Measurements from ENCODE around the gene XPO6.

Gene XPO6

DNA sequence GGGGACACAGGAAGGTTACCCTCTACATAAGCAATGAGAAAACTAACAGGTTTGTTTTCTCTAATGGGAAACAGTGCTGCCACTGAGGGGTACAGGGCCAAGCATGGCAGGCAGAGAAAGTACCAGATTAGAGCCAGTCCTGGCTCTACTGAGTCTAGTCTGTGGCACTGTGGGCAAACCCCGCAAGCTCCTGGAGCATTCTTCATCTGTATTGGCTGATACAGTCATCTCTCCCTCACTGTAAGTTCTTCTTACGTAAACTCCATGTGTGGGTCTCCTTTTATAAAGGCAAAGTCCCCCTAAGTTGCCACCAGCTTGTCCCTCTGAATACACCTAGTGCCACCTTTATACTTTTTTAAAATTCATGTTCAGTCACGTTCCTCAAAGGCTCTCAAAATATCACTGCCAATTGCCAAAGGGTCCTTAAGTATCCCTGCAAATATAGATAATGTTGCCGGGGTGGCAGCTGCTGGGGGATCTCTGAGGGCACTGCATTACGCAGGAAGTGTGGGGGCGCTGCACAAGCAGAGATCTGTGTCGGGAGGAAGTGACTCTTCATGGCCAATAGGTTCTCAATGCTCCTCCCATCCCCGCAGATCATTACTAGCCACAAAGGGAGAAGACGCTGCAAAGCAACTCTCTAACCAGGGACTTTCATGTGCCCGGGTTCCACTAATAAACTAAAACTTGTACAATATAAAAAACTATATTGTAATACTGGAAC, 18.8 kb downstream of the XPO6 start:
- no peak overlapping the region for H3K27ac ChIP-seq (ENCODE audit: extremely low read depth, low read depth, low read length)
- TF ChIP-seq ZNF426 (tag by site-specific recombination; IDR thresholded peaks at IDR 0.05) = no peak
- no peak for TF ChIP-seq ZNF155 (tag by site-specific recombination; IDR thresholded peaks at IDR 0.05)
- H3K36me3 ChIP-seq (ENCODE audit: control insufficient read depth in 2 of 2, insufficient read depth in 1 of 2, low read length in 2 of 2) = peaks cover 0 to 28% of the 10 kb centered on the region in 2 experiments; a peak in 2 of 3 replicates
- no peaks in the 10 kb centered on the region for H3K9me3 ChIP-seq (ENCODE audit: control insufficient read depth, insufficient read depth, low read depth, low read length)
- peaks cover 8% of the 10 kb centered on the region for H3K4me1 ChIP-seq (ENCODE audit: control insufficient read depth, insufficient read depth, low read length)
- CTCF ChIA-PET = no interaction called here
- POLR2A ChIA-PET = no interaction called here
- H3K4me3 ChIP-seq (ENCODE audit: low read depth, low read length) = no peak overlapping the region

DNA sequence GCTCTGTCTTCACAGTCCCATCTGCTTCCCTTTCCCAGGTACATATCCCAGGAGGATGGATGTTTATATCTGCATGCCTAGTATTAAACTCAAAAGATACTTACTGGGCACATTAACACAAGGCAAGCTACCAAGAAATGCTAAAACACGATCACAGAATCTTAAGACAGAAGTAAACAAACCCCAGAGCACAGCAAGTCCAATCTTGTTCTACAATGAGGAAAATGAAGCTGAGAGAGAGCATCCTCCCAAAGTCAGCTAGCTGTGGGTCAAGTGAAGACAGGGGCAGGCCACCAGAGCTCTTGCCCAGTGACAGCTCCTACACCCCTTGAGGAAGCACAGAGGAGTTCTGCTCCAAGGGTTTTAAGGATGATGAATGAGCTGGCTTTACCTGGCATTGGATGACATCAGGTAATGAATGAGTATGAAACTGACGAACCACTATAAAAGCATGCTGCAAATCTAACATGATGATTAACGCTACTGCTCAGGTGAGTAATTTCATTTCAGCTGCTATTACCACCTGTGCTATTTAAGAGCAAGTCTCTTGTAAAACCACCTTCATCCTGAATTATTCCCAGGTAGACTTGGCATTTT, 20.3 kb downstream of the XPO6 start:
- TF ChIP-seq ZBTB17 (tag by site-specific recombination; IDR thresholded peaks at IDR 0.05) = peak; percentile 84
- TF ChIP-seq ZNF843 (tag by site-specific recombination; IDR thresholded peaks at IDR 0.05) = no peak
- Histone ChIP-seq H3K4me1 (ENCODE audit: control insufficient read depth, insufficient read depth, low read length) (peaks cover 8% of the 10 kb centered on the region), H3K4me3 (ENCODE audit: low read depth, low read length) (no peak overlapping the region), H3K9me3 (ENCODE audit: control insufficient read depth, insufficient read depth, low read depth, low read length) (no peaks in the 10 kb centered on the region), H3K27ac (ENCODE audit: extremely low read depth, low read depth, low read length) (no peak overlapping the region), H3K36me3 (ENCODE audit: control insufficient read depth in 2 of 2, insufficient read depth in 1 of 2, low read length in 2 of 2) (peaks cover 0 to 25% of the 10 kb centered on the region in 2 experiments; a peak in 2 of 3 replicates)
- ChIA-PET POLR2A (no interaction called here), CTCF (interaction anchor here (0.6 kb wide), 1 partner anchor 100 kb away, joined by 3 read pairs; no protein-coding TSS in a partner anchor)

DNA sequence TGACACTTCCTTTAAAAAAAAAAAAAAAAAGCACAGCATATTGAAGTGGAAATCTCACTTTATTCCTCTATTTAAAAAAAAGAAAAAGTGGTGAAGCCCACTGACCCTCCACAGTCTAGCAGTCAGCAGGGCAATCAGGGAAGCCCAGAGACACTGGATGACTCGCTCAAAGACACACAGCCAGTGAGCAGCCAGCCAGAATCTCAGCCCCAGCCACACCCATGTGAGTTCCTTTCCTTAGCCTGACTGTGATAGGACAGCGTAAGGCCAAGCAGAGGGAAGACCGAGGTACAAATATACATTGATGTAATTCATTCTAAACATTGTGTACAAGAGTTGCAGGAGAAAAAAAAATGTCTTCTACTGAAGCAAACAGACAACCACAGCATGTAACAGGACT, 22.5 kb downstream of the XPO6 start:
- Histone ChIP-seq H3K4me1 (ENCODE audit: control insufficient read depth, insufficient read depth, low read length) (peaks cover 5% of the 10 kb centered on the region), H3K4me3 (ENCODE audit: low read depth, low read length) (no peak overlapping the region), H3K36me3 (ENCODE audit: control insufficient read depth in 2 of 2, insufficient read depth in 1 of 2, low read length in 2 of 2) (peaks cover 0 to 11% of the 10 kb centered on the region in 2 experiments; a peak in 2 of 3 replicates), H3K9me3 (ENCODE audit: control insufficient read depth, insufficient read depth, low read depth, low read length) (no peaks in the 10 kb centered on the region), H3K27ac (ENCODE audit: extremely low read depth, low read depth, low read length) (no peak overlapping the region)
- TF ChIP-seq, protein P1, sequence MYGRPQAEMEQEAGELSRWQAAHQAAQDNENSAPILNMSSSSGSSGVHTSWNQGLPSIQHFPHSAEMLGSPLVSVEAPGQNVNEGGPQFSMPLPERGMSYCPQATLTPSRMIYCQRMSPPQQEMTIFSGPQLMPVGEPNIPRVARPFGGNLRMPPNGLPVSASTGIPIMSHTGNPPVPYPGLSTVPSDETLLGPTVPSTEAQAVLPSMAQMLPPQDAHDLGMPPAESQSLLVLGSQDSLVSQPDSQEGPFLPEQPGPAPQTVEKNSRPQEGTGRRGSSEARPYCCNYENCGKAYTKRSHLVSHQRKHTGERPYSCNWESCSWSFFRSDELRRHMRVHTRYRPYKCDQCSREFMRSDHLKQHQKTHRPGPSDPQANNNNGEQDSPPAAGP (tag by site-specific recombination; IDR thresholded peaks at IDR 0.05) = no peak
- TF ChIP-seq KLF9 (tag by site-specific recombination; IDR thresholded peaks at IDR 0.05; ENCODE audit: low read depth) = peak; percentile 22; the same call in 1 of the 2 replicates
- CTCF ChIA-PET = interaction anchor here (1.1 kb wide), 1 partner anchor 7 kb away, joined by 4 read pairs; no protein-coding TSS in a partner anchor
- POLR2A ChIA-PET = interaction anchor here (0.7 to 1.0 kb wide), 2 partner anchors 15 to 76 kb away, joined by 3 to 9 read pairs; no protein-coding TSS in a partner anchor

DNA sequence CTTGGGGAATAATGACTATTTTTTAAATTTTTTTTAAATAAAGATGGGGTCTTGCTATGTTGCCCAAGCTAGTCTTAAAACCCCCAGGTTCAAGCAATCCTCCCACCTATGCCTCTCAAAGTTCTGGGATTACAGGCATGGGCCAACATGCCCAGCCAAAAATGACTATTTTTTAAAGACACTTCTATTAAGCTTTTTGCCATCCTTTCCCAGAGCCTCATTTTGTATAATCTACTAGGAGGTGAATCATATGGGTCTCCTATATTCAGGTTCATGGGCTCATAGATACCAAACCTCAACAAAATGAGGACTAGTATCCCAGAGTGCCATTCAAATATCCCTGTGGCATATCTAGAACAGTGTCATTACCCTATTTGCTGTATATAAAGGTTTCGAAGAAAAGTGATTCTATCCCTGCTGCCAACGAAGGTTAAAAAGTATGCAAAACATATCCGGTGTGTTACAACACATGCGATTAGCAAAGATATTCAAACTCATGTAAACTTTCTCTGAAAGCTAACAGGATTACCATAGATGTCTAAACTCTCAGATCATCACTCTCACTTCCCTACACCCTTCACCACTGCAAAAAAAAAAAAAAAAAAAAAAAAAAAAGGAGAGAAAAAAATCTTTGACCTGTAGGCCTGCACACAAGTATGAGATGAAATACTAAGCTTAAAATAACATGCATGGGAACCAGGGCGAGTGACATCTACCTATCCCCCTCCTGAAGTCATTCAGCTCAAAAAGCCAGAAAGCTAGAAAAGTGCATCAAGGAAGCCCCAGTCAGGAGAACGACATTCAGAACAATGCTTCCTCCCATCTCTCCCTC, 23.5 kb downstream of the XPO6 start:
- CTCF ChIA-PET = interaction anchor here (0.8 kb wide), 1 partner anchor 18 kb away, joined by 3 read pairs; no protein-coding TSS in a partner anchor
- peaks cover 11% of the 10 kb centered on the region for H3K4me1 ChIP-seq (ENCODE audit: control insufficient read depth, insufficient read depth, low read length)
- no peak overlapping the region for H3K27ac ChIP-seq (ENCODE audit: extremely low read depth, low read depth, low read length)
- POLR2A ChIA-PET = interaction anchor here (0.7 to 1.0 kb wide), 2 partner anchors 16 to 76 kb away, joined by 3 to 9 read pairs; no protein-coding TSS in a partner anchor
- H3K9me3 ChIP-seq (ENCODE audit: control insufficient read depth, insufficient read depth, low read depth, low read length) = no peaks in the 10 kb centered on the region
- no peak overlapping the region for H3K4me3 ChIP-seq (ENCODE audit: low read depth, low read length)
- peaks cover 0 to 11% of the 10 kb centered on the region in 2 experiments; a peak in 2 of 3 replicates for H3K36me3 ChIP-seq (ENCODE audit: control insufficient read depth in 2 of 2, insufficient read depth in 1 of 2, low read length in 2 of 2)
- no peak for TF ChIP-seq ZNF830 (tag by site-specific recombination; IDR thresholded peaks at IDR 0.05; ENCODE audit: low read depth)
- TF ChIP-seq ZNF302 (tag by site-specific recombination; IDR thresholded peaks at IDR 0.05; ENCODE audit: low read depth) = no peak
- no peak for TF ChIP-seq ZFP37 (tag by site-specific recombination; IDR thresholded peaks at IDR 0.05)
- no peak for TF ChIP-seq ZNF658 (tag by site-specific recombination; IDR thresholded peaks at IDR 0.05)
- TF ChIP-seq ZNF114 (tag by site-specific recombination; IDR thresholded peaks at IDR 0.05) = no peak
- TF ChIP-seq ZNF660 (tag by site-specific recombination; IDR thresholded peaks at IDR 0.05) = no peak
- TF ChIP-seq ZNF629 (tag by site-specific recombination; IDR thresholded peaks at IDR 0.05) = no peak
- peak; percentile 57; the same call in 1 of the 2 replicates for TF ChIP-seq ZNF184 (tag by site-specific recombination; IDR thresholded peaks at IDR 0.05)
- TF ChIP-seq ZNF626 (tag by site-specific recombination; IDR thresholded peaks at IDR 0.05) = no peak
- TF ChIP-seq ZEB2 (tag by site-specific recombination; IDR thresholded peaks at IDR 0.05) = no peak
- TF ChIP-seq PRDM1 (tag by site-specific recombination; IDR thresholded peaks at IDR 0.05) = peak; percentile 61; the same call in 1 of the 2 replicates
- no peak for TF ChIP-seq EGR2 (tag by site-specific recombination; IDR thresholded peaks at IDR 0.05; ENCODE audit: low read depth)
- TF ChIP-seq, protein P2, sequence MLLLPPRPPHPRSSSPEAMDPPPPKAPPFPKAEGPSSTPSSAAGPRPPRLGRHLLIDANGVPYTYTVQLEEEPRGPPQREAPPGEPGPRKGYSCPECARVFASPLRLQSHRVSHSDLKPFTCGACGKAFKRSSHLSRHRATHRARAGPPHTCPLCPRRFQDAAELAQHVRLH (tag by site-specific recombination; IDR thresholded peaks at IDR 0.05) = no peak
- TF ChIP-seq, protein P3, sequence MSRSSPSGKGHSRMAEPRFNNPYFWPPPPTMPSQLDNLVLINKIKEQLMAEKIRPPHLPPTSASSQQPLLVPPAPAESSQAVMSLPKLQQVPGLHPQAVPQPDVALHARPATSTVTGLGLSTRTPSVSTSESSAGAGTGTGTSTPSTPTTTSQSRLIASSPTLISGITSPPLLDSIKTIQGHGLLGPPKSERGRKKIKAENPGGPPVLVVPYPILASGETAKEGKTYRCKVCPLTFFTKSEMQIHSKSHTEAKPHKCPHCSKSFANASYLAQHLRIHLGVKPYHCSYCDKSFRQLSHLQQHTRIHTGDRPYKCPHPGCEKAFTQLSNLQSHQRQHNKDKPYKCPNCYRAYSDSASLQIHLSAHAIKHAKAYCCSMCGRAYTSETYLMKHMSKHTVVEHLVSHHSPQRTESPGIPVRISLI (tag by site-specific recombination; IDR thresholded peaks at IDR 0.05) = peak; percentile 57; the same call in 1 of the 2 replicates
- no peak for TF ChIP-seq ZNF394 (tag by site-specific recombination; IDR thresholded peaks at IDR 0.05; ENCODE audit: borderline replicate concordance)
- no peak for TF ChIP-seq ZNF654 (tag by site-specific recombination; IDR thresholded peaks at IDR 0.05; ENCODE audit: low read depth)
- no peak for TF ChIP-seq KLF10 (tag by site-specific recombination; IDR thresholded peaks at IDR 0.05)

All from HEK293 (cell line).